Fibroblast of lung (primary cell): ENCODE measurements around the gene ICAM2.

ENCODE experiments used
- CTCF ChIP-seq, 2 donors: IDR thresholded peaks in 1 of 2; conservative IDR thresholded peaks in 1 of 2; 1 replicate in 1 of 2; 2 replicates in 1 of 2; pipeline ENCODE4 v1.5.1; 2011 to 2012; ENCODE audit warnings: low read length in 2 of 2, control low read depth in 1 of 2, inconsistent platforms in 1 of 2, low read depth in 1 of 2, mild to moderate bottlenecking in 1 of 2
- EZH2 ChIP-seq: IDR thresholded peaks from 2 replicates; pipeline ENCODE4 v1.5.1; 2012; ENCODE audit warnings: low read length, control low read depth, mild to moderate bottlenecking; ENCODE audit errors: missing control alignments

- TF ChIP-seq CTCF (conservative IDR thresholded peaks at IDR 0.05 in 1 of 2, IDR thresholded peaks at IDR 0.05 in 1 of 2; ENCODE audit: low read depth in 1 of 2, low read length in 2 of 2) (no peak), EZH2 (no peak)
Observed at GRCh38 chr17:64059756-64060155, 39.3 kb upstream of the ICAM2 start.
